ENCODE measurements around the gene METTL8.

Gene METTL8

GRCh38 chr2:171320731-171321130 lies 113.1 kb downstream of the METTL8 start:
- no peak for TF ChIP-seq CTCF (IDR thresholded peaks at IDR 0.05; ENCODE audit: insufficient read depth, low read depth, low read length, missing control alignments)
- peak; percentile 66 for DNase-seq (ENCODE audit: low read depth)
- H3K4me3 ChIP-seq (ENCODE audit: low read depth, low read length): peak overlapping the region; percentile 7

GRCh38 chr2:171320208-171320621 lies 113.6 kb downstream of the METTL8 start:
- DNase-seq (ENCODE audit: low read depth): peak; percentile 93
- peak; percentile 25 for TF ChIP-seq CTCF (IDR thresholded peaks at IDR 0.05; ENCODE audit: insufficient read depth, low read depth, low read length, missing control alignments)
- H3K4me3 ChIP-seq (ENCODE audit: low read depth, low read length): peak overlapping the region; percentile 43

- peak overlapping the region; percentile 45 for H3K4me3 ChIP-seq (ENCODE audit: low read depth, low read length)
- TF ChIP-seq CTCF (IDR thresholded peaks at IDR 0.05; ENCODE audit: insufficient read depth, low read depth, low read length, missing control alignments): no peak
- peak; percentile 95 for DNase-seq (ENCODE audit: low read depth)
Observed at GRCh38 chr2:171319164-171319810, 114.5 kb downstream of the METTL8 start.

GRCh38 chr2:171318463-171318934 lies 115.3 kb downstream of the METTL8 start:
- peak overlapping the region; percentile 45 for H3K4me3 ChIP-seq (ENCODE audit: low read depth, low read length)
- DNase-seq (ENCODE audit: low read depth): peak; percentile 66
- TF ChIP-seq CTCF (IDR thresholded peaks at IDR 0.05; ENCODE audit: insufficient read depth, low read depth, low read length, missing control alignments): no peak

- peak; percentile 84 for DNase-seq (ENCODE audit: low read depth)
- TF ChIP-seq CTCF (IDR thresholded peaks at IDR 0.05; ENCODE audit: insufficient read depth, low read depth, low read length, missing control alignments): no peak
- H3K4me3 ChIP-seq (ENCODE audit: low read depth, low read length): peak overlapping the region; percentile 32
Observed at GRCh38 chr2:171317492-171318125, 116.2 kb downstream of the METTL8 start.

GRCh38 chr2:171316755-171317337 lies 116.9 kb downstream of the METTL8 start:
- no peak for DNase-seq (ENCODE audit: low read depth)
- no peak overlapping the region for H3K4me3 ChIP-seq (ENCODE audit: low read depth, low read length)
- no peak for TF ChIP-seq CTCF (IDR thresholded peaks at IDR 0.05; ENCODE audit: insufficient read depth, low read depth, low read length, missing control alignments)

Measured in GM12865 (cell line).